Activated CD8-positive, alpha-beta memory T cell treated with anti-CD3 and anti-CD28 coated beads for 48 hours (primary cell): ENCODE results near the gene FLNB.

ENCODE experiments used
- DNase-seq, 3 experiments: peaks; one replicate each; pipeline ENCODE4 v3.0.0-alpha.2; 2020; ENCODE audit warnings: low read depth in 2 of 3, low spot score in 2 of 3

The FLNB gene

DNA sequence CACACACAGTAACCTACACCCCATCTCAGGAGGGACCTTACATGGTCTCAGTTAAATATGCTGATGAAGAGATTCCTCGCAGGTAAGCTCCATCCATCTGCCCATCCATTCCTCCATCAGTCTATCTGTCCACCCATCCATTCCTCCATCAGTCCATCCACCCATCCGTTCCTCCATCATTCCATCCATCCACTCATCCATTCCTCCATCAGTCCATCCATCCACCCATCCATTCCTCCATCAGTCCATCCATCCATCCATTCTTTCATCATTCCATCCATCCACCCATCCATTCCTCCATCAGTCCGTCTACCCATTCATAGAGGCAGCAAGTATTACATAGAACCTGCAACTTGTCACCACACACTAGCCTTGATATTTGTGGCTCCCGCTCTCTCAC is 124.6 kb downstream of the FLNB start:
- DNase-seq, result no peak

DNA sequence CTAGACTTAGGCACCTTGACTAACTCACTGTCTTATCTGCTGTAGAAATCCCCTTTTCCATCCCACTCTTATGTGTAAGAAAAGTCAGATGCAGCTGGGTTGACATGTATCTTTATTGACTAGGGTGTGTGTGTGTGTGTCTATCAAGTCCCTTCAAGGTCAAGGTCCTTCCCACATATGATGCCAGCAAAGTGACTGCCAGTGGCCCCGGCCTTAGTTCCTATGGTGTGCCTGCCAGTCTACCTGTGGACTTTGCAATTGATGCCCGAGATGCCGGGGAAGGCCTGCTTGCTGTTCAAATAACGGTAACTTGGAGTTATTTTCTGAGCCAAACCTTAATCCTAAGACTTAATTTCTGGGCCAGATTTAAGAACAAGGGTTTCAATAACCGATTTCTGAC is 126.2 kb downstream of the FLNB start:
- DNase-seq, result no peak

DNA sequence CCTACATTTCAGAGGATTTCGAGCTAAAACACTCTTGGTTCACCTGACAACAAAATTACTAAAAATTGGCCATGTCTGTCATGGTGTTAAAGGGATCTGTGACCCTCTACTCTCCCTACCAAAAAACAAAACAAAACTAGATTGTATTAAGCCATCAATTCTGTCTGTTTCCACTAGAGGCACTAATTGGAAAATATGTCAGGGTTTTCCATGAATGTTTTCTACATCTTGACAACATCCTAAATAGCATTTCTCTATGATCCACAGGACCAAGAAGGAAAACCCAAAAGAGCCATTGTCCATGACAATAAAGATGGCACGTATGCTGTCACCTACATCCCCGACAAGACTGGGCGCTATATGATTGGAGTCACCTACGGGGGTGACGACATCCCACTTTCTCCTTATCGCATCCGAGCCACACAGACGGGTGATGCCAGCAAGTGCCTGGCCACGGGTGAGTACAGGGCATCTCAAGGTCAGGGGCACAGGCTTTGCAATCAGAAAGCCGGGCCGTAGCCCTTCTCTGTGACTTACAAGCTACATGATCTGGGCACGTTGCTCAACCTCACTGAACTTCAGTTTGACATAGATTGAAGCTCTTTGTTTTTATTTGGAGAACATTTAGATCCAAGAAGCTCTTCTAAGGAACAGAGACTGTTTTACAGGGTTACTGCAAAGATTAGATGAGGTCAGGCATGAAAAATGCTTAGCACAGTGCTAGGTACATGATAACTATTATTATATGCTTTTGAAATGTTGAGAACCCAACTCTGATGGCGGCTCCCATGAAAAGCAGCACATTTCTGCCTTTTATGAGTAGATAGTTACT is 127.7 kb downstream of the FLNB start:
- DNase-seq, result no peak

DNA sequence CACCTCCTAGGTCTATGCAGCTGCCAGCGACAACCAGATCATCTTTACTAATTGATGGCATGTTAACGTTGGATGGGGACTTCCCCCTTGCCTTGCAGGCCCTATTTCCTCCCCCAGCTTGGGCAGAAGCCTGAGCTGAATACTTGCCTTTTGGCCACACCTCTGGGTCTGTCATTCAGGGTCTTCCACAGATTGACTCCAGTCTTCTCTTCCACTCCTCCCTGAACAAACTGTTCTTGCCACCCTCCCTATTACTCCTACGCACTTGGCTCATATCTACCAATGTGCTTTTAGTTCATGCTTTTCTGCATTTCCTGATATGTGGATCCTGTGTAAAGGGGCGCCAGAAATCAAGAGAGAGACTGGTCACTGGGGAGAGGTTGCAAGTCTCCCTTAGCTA is 129.1 kb downstream of the FLNB start:
- no peak for DNase-seq

DNA sequence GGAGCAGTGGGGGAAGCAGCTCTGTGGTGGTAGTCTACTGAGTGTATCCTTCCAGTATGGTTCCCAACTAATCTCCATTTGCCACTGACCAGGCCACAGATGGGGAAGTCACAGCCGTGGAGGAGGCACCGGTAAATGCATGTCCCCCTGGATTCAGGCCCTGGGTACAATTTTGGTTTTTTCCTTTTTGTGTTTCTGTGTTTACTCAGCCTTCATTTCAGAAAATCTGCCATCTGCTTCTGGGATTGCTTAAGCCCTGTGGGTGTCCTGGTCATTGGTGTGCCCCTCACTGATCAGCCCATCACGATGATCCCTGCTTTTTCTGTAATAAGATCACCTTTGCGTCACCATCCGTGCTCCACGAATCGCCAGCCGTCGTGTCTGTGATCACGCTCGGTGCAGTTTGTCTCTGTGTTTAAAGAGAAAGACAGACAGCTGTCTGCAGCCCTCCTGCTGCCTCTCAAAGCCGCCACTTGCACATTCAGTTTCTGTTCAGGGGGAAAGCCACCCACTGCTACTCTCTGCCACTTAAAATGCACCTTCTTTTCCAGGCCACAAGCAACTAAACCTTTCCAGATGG is 133.6 kb downstream of the FLNB start:
- no peak for DNase-seq

DNA sequence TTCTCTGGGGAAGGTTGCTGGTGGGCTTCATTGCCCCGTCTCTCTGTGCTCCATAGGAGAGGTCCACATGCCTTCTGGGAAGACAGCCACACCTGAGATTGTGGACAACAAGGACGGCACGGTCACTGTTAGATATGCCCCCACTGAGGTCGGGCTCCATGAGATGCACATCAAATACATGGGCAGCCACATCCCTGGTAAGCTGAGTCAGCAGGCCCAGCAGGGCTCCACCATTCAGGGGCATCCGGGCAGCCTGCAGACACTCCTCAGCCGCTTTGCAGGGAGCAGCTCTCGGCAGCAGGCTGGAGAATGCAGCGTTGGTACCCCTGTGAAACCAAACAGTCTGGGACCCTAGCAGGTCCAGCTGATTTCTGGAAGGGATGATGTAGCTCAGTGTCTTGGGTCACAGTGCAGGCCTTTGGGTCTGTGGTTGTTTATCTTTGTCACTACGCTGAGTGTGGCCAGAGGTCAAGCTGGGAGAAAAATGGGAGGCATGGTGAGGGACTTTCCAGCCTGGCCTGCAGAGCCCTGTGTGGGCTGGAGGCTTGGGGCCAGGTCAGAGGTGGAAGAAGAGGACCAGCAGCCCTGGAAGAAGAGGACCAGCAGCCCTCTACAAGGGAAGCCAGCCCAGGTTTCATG is 135.3 kb downstream of the FLNB start:
- no peak for DNase-seq

DNA sequence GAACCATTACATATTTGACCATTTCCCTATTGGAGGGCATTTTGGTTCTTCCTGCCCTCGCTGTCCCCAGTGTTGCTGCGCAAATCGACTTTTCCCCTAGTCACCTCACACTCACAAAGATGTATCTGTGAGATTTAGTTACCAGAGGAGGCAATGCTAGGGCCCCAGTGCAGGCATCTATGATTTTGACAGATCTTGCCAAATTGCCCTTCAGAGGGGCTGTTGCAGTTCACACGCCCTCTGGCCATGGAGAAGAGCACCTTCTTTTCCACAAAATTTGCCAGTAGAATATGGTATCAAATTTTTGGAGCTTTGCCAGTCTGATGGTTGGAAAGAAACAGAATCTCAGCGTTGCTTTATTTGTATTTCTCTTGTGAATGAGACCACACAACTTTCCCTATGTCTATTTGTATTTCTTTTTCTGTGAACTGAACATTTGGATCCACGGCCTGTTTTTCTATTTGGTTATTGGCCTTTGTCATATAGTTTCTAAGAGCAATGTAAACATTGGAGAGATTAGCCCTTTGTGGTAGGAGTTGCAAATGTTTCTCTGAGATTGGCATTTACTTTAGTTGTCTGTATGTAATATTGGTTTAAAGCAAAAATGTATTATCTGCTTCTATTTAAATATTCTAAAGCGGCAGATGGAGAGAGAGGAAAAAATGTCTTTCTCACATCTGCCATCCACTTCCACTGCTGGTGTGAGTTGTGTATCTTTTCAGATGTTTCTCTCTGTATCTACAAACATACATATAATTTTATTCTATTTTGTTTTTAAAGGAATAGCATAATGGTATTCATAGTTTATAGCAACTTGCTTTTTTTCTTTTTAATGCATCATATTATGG is 136.5 kb downstream of the FLNB start:
- no peak for DNase-seq

DNA sequence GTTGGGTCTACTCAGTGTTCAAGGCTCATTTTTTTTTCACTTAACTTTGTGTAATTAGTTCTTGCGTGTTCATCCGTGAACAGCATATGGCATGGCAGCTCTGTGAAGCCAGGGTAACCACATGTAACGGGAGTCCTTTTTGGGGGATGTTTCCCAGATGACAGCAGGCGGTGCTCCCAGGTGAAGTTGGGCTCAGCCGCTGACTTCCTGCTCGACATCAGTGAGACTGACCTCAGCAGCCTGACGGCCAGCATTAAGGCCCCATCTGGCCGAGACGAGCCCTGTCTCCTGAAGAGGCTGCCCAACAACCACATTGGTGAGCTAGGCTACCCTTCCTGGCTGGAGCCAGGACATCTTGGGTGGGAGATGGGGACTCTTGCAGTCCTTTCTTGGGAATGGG is 139.8 kb downstream of the FLNB start:
- no peak for DNase-seq

DNA sequence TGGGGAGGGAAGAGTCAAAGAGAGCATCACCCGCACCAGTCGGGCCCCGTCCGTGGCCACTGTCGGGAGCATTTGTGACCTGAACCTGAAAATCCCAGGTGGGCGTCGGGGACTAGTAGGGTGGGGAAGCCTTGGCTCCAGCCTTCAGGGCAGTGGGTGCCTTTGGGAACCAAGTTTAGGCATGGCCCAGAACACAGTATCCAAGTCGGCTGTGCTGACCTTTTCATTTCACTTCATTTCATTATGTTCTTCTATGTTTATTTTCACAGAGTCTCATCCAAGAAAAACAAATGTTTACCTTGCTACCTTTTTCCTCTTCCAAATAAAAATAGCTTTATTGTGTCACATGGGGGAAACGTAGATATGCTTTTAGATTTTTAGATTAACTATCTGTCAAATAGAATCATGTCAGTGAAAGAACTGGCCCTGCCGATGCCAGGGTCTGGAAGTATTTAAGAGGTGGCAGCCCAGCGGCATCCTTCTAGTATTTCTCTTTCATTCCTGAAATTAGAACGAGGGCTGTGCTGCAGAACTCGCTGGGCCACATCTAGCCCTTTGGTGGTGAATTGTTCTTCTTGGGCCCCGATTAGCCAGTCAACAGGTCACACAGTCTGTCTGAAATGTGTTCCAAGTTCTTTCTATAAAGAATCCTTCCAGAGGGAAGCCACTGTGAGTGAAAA is 142.0 kb downstream of the FLNB start:
- DNase-seq, result no peak

DNA sequence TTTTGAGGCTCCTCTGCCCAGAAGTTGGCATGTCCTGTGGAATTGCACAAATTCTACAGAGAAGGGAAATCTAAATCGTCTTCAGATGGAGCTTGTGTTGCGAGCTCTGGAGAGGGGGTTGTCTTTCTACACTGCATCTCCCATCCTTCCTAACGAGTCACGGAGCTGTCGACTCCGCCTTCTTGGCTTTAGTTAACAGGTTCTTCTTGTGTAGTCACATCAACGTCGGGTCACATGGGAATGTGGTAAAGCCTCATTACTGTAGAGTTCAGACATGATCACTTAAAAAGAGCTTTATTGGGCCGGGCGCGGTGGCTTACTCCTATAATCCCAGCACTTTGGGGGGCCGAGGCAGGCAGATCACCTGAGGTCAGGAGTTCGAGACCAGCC is 142.6 kb downstream of the FLNB start:
- no peak for DNase-seq

DNA sequence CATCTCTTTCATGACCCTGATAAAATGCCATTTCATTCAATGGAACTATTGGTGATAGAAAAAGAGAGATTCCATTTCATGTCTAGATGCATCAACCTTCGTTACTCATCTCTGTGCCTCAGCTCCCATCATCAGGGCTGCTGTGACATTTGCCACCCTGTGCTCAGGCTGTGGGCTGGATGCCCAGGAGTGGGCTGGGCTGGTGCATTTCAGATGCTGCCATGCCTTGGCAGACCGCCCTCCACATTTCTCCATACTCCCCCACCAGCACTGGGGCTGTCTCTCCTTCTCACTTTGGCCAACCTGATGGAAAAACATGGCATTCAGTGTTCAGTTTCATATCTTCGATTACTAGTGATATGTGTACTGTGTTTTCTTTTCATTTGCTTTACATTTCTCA is 143.4 kb downstream of the FLNB start:
- DNase-seq, result no peak

DNA sequence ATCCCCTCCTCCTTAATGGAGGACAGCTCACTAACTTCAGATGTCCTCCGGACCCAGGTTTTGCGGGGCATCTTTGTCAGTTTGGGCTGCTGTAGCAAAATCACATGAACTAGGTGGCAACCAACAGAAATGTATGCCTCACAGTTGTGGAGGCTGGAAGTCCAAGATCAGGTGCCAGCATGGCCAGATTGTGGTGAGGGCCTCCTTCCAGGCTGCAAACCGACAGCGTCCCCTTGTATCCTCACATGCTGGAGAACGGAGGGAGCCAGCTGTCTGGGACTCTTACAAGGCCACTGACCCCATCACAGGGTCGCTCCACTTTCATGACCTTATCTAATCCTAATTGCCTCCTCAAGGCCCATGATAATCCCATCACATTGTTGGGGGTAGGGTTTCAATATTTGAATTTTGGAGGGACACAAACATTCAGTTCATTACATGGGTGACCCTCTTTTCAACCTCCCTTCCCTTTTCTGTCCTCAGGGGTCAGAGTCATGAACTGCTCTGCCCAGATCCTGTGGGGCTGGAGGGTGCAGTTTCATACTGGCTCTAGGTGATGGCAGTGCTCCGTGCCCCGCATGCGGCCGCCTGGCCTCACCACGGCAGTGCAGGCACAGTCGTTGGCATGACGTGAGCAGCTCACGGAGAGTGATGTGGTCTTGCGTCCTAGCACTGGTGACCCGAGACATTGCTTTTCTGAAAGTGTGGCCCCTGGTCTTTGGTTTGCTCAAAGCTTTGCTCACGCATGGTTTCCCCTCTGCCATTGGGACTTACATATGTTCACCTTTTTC is 144.2 kb downstream of the FLNB start:
- no peak for DNase-seq

DNA sequence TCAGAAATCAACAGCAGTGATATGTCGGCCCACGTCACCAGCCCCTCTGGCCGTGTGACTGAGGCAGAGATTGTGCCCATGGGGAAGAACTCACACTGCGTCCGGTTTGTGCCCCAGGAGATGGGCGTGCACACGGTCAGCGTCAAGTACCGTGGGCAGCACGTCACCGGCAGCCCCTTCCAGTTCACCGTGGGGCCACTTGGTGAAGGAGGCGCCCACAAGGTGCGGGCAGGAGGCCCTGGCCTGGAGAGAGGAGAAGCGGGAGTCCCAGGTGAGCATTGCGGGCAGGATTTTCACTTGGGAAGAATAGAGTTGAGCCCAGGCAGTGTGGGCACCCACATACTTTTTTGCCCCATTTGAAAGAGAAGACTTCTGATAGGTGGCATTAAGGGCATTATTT is 145.1 kb downstream of the FLNB start:
- DNase-seq, result no peak

DNA sequence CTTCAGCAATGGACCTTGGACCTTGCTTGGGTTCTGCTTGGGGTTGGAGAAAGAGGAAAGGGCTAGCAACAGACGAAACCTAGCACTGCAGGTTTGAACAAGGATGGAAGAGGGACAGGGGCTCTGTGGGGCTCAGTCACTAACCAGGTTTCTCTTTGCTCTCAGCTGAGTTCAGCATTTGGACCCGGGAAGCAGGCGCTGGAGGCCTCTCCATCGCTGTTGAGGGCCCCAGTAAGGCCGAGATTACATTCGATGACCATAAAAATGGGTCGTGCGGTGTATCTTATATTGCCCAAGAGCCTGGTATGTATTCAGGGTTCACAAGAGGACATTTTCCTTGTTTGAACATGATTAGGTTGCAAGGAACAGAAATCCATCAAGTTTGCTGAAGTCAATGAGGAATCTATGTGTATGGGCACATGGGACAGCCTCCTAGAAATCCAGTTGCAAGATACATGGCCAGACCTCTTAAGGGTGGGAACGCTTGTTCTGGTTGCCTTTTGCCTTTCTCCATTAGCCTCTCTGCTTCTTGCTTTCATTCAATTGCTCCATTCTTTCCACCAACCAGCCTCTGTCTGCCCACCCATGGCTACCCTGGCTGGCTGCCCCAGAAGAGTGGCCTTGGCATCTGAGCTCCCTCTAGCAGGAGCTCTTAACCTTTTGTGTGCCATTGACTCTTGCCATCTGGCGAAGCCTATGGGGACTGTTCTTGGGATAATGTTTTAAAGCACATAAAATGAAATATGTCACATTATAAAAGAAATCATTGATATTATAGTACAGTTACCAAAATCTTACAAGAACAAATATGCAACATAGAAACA is 146.6 kb downstream of the FLNB start:
- no peak for DNase-seq

DNA sequence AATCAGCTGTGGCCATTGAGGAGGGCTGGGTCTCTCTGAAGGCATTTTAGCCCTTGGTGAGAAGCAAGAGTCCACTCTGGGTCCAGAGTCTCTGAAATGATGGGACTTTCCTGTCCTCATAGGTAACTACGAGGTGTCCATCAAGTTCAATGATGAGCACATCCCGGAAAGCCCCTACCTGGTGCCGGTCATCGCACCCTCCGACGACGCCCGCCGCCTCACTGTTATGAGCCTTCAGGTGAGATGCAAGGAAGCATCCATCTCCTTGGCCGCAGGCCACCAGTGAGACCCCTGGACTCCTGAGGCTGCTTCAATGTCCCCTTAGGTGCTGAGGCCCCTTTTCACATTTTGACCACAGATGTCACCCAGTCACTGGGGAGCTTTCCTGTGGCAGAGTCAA is 147.6 kb downstream of the FLNB start:
- no peak for DNase-seq

DNA sequence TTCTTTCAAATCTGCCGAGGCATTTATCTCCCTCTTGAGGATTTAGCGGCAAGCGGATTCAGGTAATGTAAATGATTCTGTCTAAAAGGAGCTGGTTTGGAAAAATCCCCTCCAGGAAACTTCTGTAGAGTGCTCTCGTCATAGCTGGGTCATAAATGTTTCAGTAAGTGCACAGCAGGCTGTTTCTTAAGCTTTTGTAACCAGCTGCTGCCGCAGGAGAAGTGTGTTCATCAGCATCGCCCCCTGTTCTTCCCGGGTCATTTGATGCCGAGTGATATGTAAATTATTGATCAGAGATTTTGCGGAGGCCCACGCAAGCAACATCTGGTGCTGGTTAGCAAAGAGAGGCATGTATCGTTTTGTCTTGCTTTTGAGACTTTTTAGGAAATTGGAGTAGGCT is 149.5 kb downstream of the FLNB start:
- no peak for DNase-seq

DNA sequence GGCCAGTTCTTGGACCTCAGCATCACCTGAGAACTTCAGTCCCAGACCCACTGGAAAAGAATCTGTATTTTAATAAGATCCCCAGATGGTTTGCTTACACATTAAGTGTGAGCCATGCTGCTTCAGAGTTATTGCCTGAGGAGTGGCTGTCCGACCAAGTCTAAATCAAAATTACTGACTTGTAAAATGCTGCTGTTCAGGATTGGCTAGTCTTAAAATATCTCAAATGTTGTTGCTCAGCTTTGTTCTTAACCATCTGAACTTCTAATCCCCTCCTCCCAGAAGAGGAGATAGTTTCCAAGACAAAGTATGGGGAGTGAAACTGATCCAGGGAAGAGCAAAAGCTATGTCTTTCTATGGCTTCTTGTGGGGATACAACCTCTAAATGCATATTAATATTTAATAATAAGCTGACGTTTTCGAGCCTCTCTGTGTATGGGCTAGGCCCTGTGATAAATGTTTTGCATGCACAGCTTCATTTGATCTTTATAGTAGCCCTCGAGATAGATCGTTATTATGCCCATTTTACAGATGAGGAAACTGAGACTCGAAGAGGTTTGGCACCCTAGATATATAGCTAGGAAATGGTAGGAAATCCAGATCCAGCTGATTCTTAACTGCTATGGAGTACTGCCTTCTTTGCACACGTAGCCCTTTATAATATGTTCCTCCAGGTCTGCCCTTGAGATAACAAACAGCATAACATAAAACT is 150.4 kb downstream of the FLNB start:
- DNase-seq, result no peak

DNA sequence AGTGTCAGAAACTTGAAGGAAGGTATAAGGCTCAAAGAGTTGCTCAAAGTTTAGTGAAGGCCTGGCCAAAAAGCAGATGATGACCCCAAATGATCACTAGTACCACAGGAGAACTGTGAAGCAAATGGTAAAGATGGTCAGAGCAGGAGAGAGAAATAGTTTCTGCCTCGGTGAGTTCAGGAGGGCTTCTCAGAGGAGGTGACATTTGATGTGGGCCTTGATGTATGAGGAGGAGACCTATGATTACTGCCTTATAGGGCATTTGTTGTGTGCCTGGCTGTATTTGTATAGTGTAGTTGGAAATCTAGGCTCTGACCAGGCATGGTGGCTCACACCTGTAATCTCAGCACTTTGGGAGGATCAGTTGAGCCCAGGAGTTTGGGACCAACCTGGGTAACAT is 152.2 kb downstream of the FLNB start:
- no peak for DNase-seq
